Naive B cell (primary cell): ENCODE measurements around the gene CRYL1. TPM values are rescaled to one million over a fixed set of nuclear protein-coding genes. Genes with fewer than 3 reads are reported as not detected.

ENCODE experiments used
- ATAC-seq, 2 donors: fragments of 150-1000 bp; cut with Tn5 transposase; 2 replicates each; pipeline ENCODE4 v1.10.0; 2021; ENCODE audit warnings: low read depth in 2 of 2, mild to moderate bottlenecking in 2 of 2, moderate library complexity in 2 of 2
- DNase-seq: peaks from one replicate; pipeline ENCODE4 v3.0.0; 2022
- H3K27ac Mint-ChIP-seq, 6 donors: one replicate each; pipeline ENCODE4 v1.8.0; 2020 to 2022; ENCODE audit warnings: mild to moderate bottlenecking in 6 of 6, mixed read lengths in 6 of 6, moderate library complexity in 5 of 6, inconsistent platforms in 2 of 6
- H3K27me3 Mint-ChIP-seq, 3 donors: one replicate each; pipeline ENCODE4 v1.8.0; 2021 to 2022; ENCODE audit warnings: mixed read lengths in 3 of 3, mild to moderate bottlenecking in 1 of 3
- H3K36me3 Mint-ChIP-seq, 2 donors: one replicate each; pipeline ENCODE4 v1.8.0; 2020 to 2022; ENCODE audit warnings: mixed read lengths in 2 of 2, inconsistent platforms in 1 of 2, mild to moderate bottlenecking in 1 of 2
- H3K4me1 Mint-ChIP-seq, 3 donors: one replicate each; pipeline ENCODE4 v1.8.0; 2020 to 2022; ENCODE audit warnings: mixed read lengths in 3 of 3, inconsistent platforms in 1 of 3, mild to moderate bottlenecking in 1 of 3, moderate library complexity in 1 of 3
- H3K4me3 Mint-ChIP-seq, 8 donors: one replicate each; pipeline ENCODE4 v1.8.0; 2020 to 2022; ENCODE audit warnings: mild to moderate bottlenecking in 8 of 8, mixed read lengths in 8 of 8, moderate library complexity in 8 of 8, inconsistent platforms in 2 of 8
- H3K9me3 Mint-ChIP-seq, 7 donors: one replicate each; pipeline ENCODE4 v1.8.0; 2020 to 2022; ENCODE audit warnings: mixed read lengths in 7 of 7, mild to moderate bottlenecking in 5 of 7, inconsistent platforms in 2 of 7, moderate library complexity in 1 of 7
- polyA plus RNA-seq, 6 donors: library from polyadenylated mRNA; unstranded; fragments of 300-500 nt; fragmentation: Illumina TruSeq; gene quantifications; one replicate each; pipeline ENCODE4 v1.2.3, GENCODE V29; 2021; ENCODE audit warnings: low read depth in 6 of 6

The CRYL1 gene
- polyA plus RNA-seq, 6 donors from 2014 or later = 18.4 to 35.4 (median 25.8) TPM

- peaks cover 0 to 6% (median 0%) of the 10 kb centered on the region in 7 donors for H3K9me3 Mint-ChIP-seq
- peaks cover 0 to 23% of the 10 kb centered on the region in 2 donors for H3K36me3 Mint-ChIP-seq
- H3K4me1 Mint-ChIP-seq = peaks cover 7 to 9% (median 9%) of the 10 kb centered on the region in 3 donors
- DNase-seq (no peak), ATAC-seq (no peak)
- H3K4me3 Mint-ChIP-seq = no peak overlapping the region
- no peaks in the 10 kb centered on the region for H3K27me3 Mint-ChIP-seq
- no peak overlapping the region for H3K27ac Mint-ChIP-seq
Observed at GRCh38 chr13:20431080-20431479, 94.6 kb downstream of the CRYL1 start.

GRCh38 chr13:20430296-20430695, 95.4 kb downstream of the CRYL1 start:
- H3K27me3 Mint-ChIP-seq = no peaks in the 10 kb centered on the region
- no peak for DNase-seq
- peaks cover 0 to 23% of the 10 kb centered on the region in 2 donors for H3K36me3 Mint-ChIP-seq
- no peak overlapping the region for H3K4me3 Mint-ChIP-seq
- ATAC-seq = no peak
- H3K27ac Mint-ChIP-seq = peak overlapping the region in 1 of 6 donors; percentile 65
- H3K9me3 Mint-ChIP-seq = peaks cover 0 to 6% (median 0%) of the 10 kb centered on the region in 7 donors
- peaks cover 13 to 17% (median 13%) of the 10 kb centered on the region in 3 donors for H3K4me1 Mint-ChIP-seq

GRCh38 chr13:20429682-20430081, 96.0 kb downstream of the CRYL1 start:
- Mint-ChIP-seq H3K9me3 (peaks cover 0 to 6% (median 0%) of the 10 kb centered on the region in 7 donors), H3K27ac (no peak overlapping the region), H3K4me3 (peak overlapping the region in 1 of 8 donors; percentile 25), H3K36me3 (peaks cover 0 to 19% of the 10 kb centered on the region in 2 donors), H3K4me1 (peaks cover 18 to 23% (median 19%) of the 10 kb centered on the region in 3 donors), H3K27me3 (no peaks in the 10 kb centered on the region)
- DNase-seq (no peak), ATAC-seq (no peak)

GRCh38 chr13:20428666-20429644, 96.7 kb downstream of the CRYL1 start:
- H3K4me1 Mint-ChIP-seq = peaks cover 23 to 30% (median 25%) of the 10 kb centered on the region in 3 donors

GRCh38 chr13:20426766-20427448, 98.8 kb downstream of the CRYL1 start:
- H3K36me3 Mint-ChIP-seq = peaks cover 0 to 15% of the 10 kb centered on the region in 2 donors
- H3K4me1 Mint-ChIP-seq = peaks cover 23 to 31% (median 25%) of the 10 kb centered on the region in 3 donors

More at GRCh38 chr13:20428666-20429644, 96.7 kb downstream of the CRYL1 start:
- ATAC-seq = no peak
- no peak overlapping the region for H3K4me3 Mint-ChIP-seq
- peaks cover 0 to under 1% (median 0%) of the 10 kb centered on the region in 7 donors for H3K9me3 Mint-ChIP-seq
- H3K27me3 Mint-ChIP-seq = no peaks in the 10 kb centered on the region
- peak overlapping the region in 1 of 6 donors; percentile 38 for H3K27ac Mint-ChIP-seq
- peaks cover 0 to 15% of the 10 kb centered on the region in 2 donors for H3K36me3 Mint-ChIP-seq
- no peak for DNase-seq

GRCh38 chr13:20425819-20426219, 99.8 kb downstream of the CRYL1 start:
- ATAC-seq (peak; percentile 86 to 88), DNase-seq (peak; percentile 23)
- no peaks in the 10 kb centered on the region for H3K9me3 Mint-ChIP-seq
- peak overlapping the region in 4 of 6 donors; percentile 2 to 67 (median 48) for H3K27ac Mint-ChIP-seq
- H3K36me3 Mint-ChIP-seq = peaks cover 0 to 15% of the 10 kb centered on the region in 2 donors
- peak overlapping the region in 5 of 8 donors; percentile 51 to 83 (median 75) for H3K4me3 Mint-ChIP-seq
- H3K27me3 Mint-ChIP-seq = no peaks in the 10 kb centered on the region
- peaks cover 23 to 31% (median 25%) of the 10 kb centered on the region in 3 donors for H3K4me1 Mint-ChIP-seq

More at GRCh38 chr13:20426766-20427448, 98.8 kb downstream of the CRYL1 start:
- Mint-ChIP-seq H3K27me3 (no peaks in the 10 kb centered on the region), H3K27ac (peak overlapping the region in 1 of 6 donors; percentile 13), H3K4me3 (no peak overlapping the region), H3K9me3 (no peaks in the 10 kb centered on the region)
- DNase-seq = no peak
- no peak for ATAC-seq

- DNase-seq = peak; percentile 3
- Mint-ChIP-seq H3K36me3 (peaks cover 0 to 9% of the 10 kb centered on the region in 2 donors), H3K4me1 (peaks cover 23 to 31% (median 25%) of the 10 kb centered on the region in 3 donors), H3K27ac (peak overlapping the region in 4 of 6 donors; percentile 2 to 81 (median 68)), H3K4me3 (peak overlapping the region in 7 of 8 donors; percentile 51 to 83 (median 75)), H3K9me3 (no peaks in the 10 kb centered on the region), H3K27me3 (no peaks in the 10 kb centered on the region)
- ATAC-seq = peak; percentile 52 to 57
Observed at GRCh38 chr13:20424949-20425348, 100.7 kb downstream of the CRYL1 start.

- peak overlapping the region in 1 of 6 donors; percentile 81 for H3K27ac Mint-ChIP-seq
- peaks cover 23 to 31% (median 25%) of the 10 kb centered on the region in 3 donors for H3K4me1 Mint-ChIP-seq
- no peak for DNase-seq
- H3K4me3 Mint-ChIP-seq = peak overlapping the region in 2 of 8 donors; percentile 75 to 77
- no peaks in the 10 kb centered on the region for H3K9me3 Mint-ChIP-seq
- H3K27me3 Mint-ChIP-seq = no peaks in the 10 kb centered on the region
- no peak for ATAC-seq
- H3K36me3 Mint-ChIP-seq = peaks cover 0 to 7% of the 10 kb centered on the region in 2 donors
Observed at GRCh38 chr13:20424559-20424852, 101.2 kb downstream of the CRYL1 start.

GRCh38 chr13:20422362-20422761, 103.3 kb downstream of the CRYL1 start:
- no peak for ATAC-seq
- Mint-ChIP-seq H3K4me3 (no peak overlapping the region), H3K27me3 (no peaks in the 10 kb centered on the region), H3K36me3 (peaks cover 7 to 15% of the 10 kb centered on the region in 2 donors), H3K4me1 (peaks cover 23 to 31% (median 25%) of the 10 kb centered on the region in 3 donors), H3K27ac (no peak overlapping the region), H3K9me3 (no peaks in the 10 kb centered on the region)
- no peak for DNase-seq

GRCh38 chr13:20420938-20421337, 104.7 kb downstream of the CRYL1 start:
- DNase-seq = no peak
- Mint-ChIP-seq H3K9me3 (peaks cover 0 to under 1% (median 0%) of the 10 kb centered on the region in 7 donors), H3K27me3 (no peaks in the 10 kb centered on the region), H3K4me1 (peaks cover 14 to 20% (median 18%) of the 10 kb centered on the region in 3 donors), H3K4me3 (no peak overlapping the region), H3K27ac (peak overlapping the region in 1 of 6 donors; percentile 48), H3K36me3 (peaks cover 7 to 12% of the 10 kb centered on the region in 2 donors)
- no peak for ATAC-seq

- Mint-ChIP-seq H3K27me3 (no peaks in the 10 kb centered on the region), H3K4me1 (peaks cover 0 to under 1% (median 0%) of the 10 kb centered on the region in 3 donors), H3K4me3 (no peak overlapping the region), H3K9me3 (peaks cover 0 to 5% (median 0%) of the 10 kb centered on the region in 7 donors), H3K27ac (peak overlapping the region in 1 of 6 donors; percentile 21), H3K36me3 (peaks cover 7 to 15% of the 10 kb centered on the region in 2 donors)
- DNase-seq = no peak
- ATAC-seq = no peak
Observed at GRCh38 chr13:20418953-20419352, 106.7 kb downstream of the CRYL1 start.

- no peaks in the 10 kb centered on the region for H3K27me3 Mint-ChIP-seq
- no peak overlapping the region for H3K27ac Mint-ChIP-seq
- H3K4me1 Mint-ChIP-seq = peaks cover 7 to 9% (median 8%) of the 10 kb centered on the region in 3 donors
- peaks cover 0 to 5% (median 0%) of the 10 kb centered on the region in 7 donors for H3K9me3 Mint-ChIP-seq
- H3K4me3 Mint-ChIP-seq = no peak overlapping the region
- no peak for ATAC-seq
- DNase-seq = no peak
- H3K36me3 Mint-ChIP-seq = peaks cover 7 to 15% of the 10 kb centered on the region in 2 donors
Observed at GRCh38 chr13:20416223-20416745, 109.4 kb downstream of the CRYL1 start.

- no peak for ATAC-seq
- no peak overlapping the region for H3K27ac Mint-ChIP-seq
- no peak for DNase-seq
- peaks cover 0 to 5% (median 0%) of the 10 kb centered on the region in 7 donors for H3K9me3 Mint-ChIP-seq
- H3K4me3 Mint-ChIP-seq = no peak overlapping the region
- H3K36me3 Mint-ChIP-seq = peaks cover 7 to 15% of the 10 kb centered on the region in 2 donors
- H3K27me3 Mint-ChIP-seq = no peaks in the 10 kb centered on the region
- H3K4me1 Mint-ChIP-seq = peaks cover 7 to 9% (median 8%) of the 10 kb centered on the region in 3 donors
Observed at GRCh38 chr13:20415694-20416107, 110.0 kb downstream of the CRYL1 start.
